BLaER1 treated with 17β-estradiol and CSF1 and Interleukin-3, amounts not matched to agents 10 nM and 100 nM (cell line): ENCODE results near the gene COL23A1.
"Not testable (repeated sequence)": the region's sequence is repeated elsewhere in the genome, so short reads cannot be mapped to it uniquely, and the experiment has no call there.

Source experiments
- H3K27ac ChIP-seq, 11 experiments: shearing (Covaris generic); formaldehyde crosslinking; 2 replicates each; pipeline ENCODE4 v1.8.1; 2022
- H3K27me3 ChIP-seq, 11 experiments: shearing (Covaris generic); formaldehyde crosslinking; 2 replicates each; pipeline ENCODE4 v1.8.1; 2022
- H3K36me3 ChIP-seq, 11 experiments: shearing (Covaris generic); formaldehyde crosslinking; 2 replicates each; pipeline ENCODE4 v1.8.1; 2022
- H3K4me1 ChIP-seq, 10 experiments: shearing (Covaris generic); formaldehyde crosslinking; 2 replicates each; pipeline ENCODE4 v1.8.1; 2022
- H3K4me2 ChIP-seq, 11 experiments: shearing (Covaris generic); formaldehyde crosslinking; 2 replicates each; pipeline ENCODE4 v1.8.1; 2022
- H3K4me3 ChIP-seq, 10 experiments: shearing (Covaris generic); formaldehyde crosslinking; 2 replicates each; pipeline ENCODE4 v1.8.1; 2022
- H3K9ac ChIP-seq, 11 experiments: shearing (Covaris generic); formaldehyde crosslinking; 2 replicates each; pipeline ENCODE4 v1.8.1; 2022
- H3K9me3 ChIP-seq, 11 experiments: shearing (Covaris generic); formaldehyde crosslinking; replicated peaks in 1 of 11; 2 replicates each; pipeline ENCODE4 v1.8.1; 2022
- H4K20me1 ChIP-seq, 11 experiments: shearing (Covaris generic); formaldehyde crosslinking; 2 replicates each; pipeline ENCODE4 v1.8.1; 2022
- Cebpa-rat ChIP-seq, 11 experiments: shearing (Covaris generic); IDR thresholded peaks; 2 replicates each; pipeline ENCODE4 v1.8.1; 2022

The COL23A1 gene

GRCh38 chr5:178245389-178245788 is 344.8 kb downstream of the COL23A1 start:
- H3K9me3 ChIP-seq = no peaks in the 10 kb centered on the region
- no peaks in the 10 kb centered on the region for H3K27me3 ChIP-seq
- H3K4me2 ChIP-seq = no peak overlapping the region
- H3K4me1 ChIP-seq = peaks cover 72 to 93% (median 87%) of the 10 kb centered on the region in 10 experiments
- no peak overlapping the region for H3K9ac ChIP-seq
- peaks cover 0 to 6% (median 0%) of the 10 kb centered on the region in 11 experiments; a peak in 1 of 22 replicates for H4K20me1 ChIP-seq
- H3K4me3 ChIP-seq = no peak overlapping the region
- TF ChIP-seq Cebpa-rat (IDR thresholded peaks at IDR 0.05) = no peak
- no peaks in the 10 kb centered on the region for H3K36me3 ChIP-seq
- no peak overlapping the region for H3K27ac ChIP-seq

GRCh38 chr5:178244576-178244975 is 345.6 kb downstream of the COL23A1 start:
- Histone ChIP-seq H3K4me1 (peaks cover 72 to 92% (median 87%) of the 10 kb centered on the region in 10 experiments), H3K9me3 (no peaks in the 10 kb centered on the region), H3K27me3 (no peaks in the 10 kb centered on the region), H3K27ac (peak overlapping the region in 1 of 11 experiments; percentile 15; a peak in 1 of 22 replicates), H3K9ac (no peak overlapping the region; a peak in 1 of 22 replicates), H3K4me3 (no peak overlapping the region), H4K20me1 (peaks cover 0 to 10% (median 0%) of the 10 kb centered on the region in 11 experiments; a peak in 1 of 22 replicates), H3K4me2 (peak overlapping the region in 8 of 11 experiments; percentile 11 to 98 (median 86); a peak in 14 of 22 replicates), H3K36me3 (no peaks in the 10 kb centered on the region)
- TF ChIP-seq Cebpa-rat (IDR thresholded peaks at IDR 0.05) = no peak

GRCh38 chr5:178242416-178242815 is 347.8 kb downstream of the COL23A1 start:
- H3K4me3 ChIP-seq = peak overlapping the region in 3 of 10 experiments; percentile 51 to 65 (median 52); a peak in 6 of 20 replicates
- TF ChIP-seq Cebpa-rat (IDR thresholded peaks at IDR 0.05) = no peak
- H3K9ac ChIP-seq = peak overlapping the region in 8 of 11 experiments; percentile 68 to 79 (median 76); a peak in 15 of 22 replicates
- H3K9me3 ChIP-seq = no peaks in the 10 kb centered on the region
- H3K36me3 ChIP-seq = no peaks in the 10 kb centered on the region
- peaks cover 0 to 10% (median 0%) of the 10 kb centered on the region in 11 experiments; a peak in 1 of 22 replicates for H4K20me1 ChIP-seq
- H3K4me1 ChIP-seq = peaks cover 72 to 91% (median 86%) of the 10 kb centered on the region in 10 experiments
- H3K27me3 ChIP-seq = no peaks in the 10 kb centered on the region
- peak overlapping the region; percentile 77 to 99 (median 97) for H3K4me2 ChIP-seq
- peak overlapping the region in 10 of 11 experiments; percentile 70 to 94 (median 82); a peak in 18 of 22 replicates for H3K27ac ChIP-seq

- Histone ChIP-seq H3K9me3 (no peaks in the 10 kb centered on the region), H3K27me3 (no peaks in the 10 kb centered on the region), H3K4me1 (peaks cover 72 to 91% (median 86%) of the 10 kb centered on the region in 10 experiments), H3K4me3 (peak overlapping the region in 7 of 10 experiments; percentile 5 to 65 (median 51); a peak in 14 of 20 replicates), H3K9ac (peak overlapping the region; percentile 66 to 79 (median 75); a peak in 20 of 22 replicates), H3K27ac (peak overlapping the region; percentile 69 to 94 (median 81); a peak in 21 of 22 replicates), H3K36me3 (no peaks in the 10 kb centered on the region), H4K20me1 (peaks cover 0 to 10% (median 0%) of the 10 kb centered on the region in 11 experiments; a peak in 1 of 22 replicates), H3K4me2 (peak overlapping the region; percentile 77 to 99 (median 97))
- no peak for TF ChIP-seq Cebpa-rat (IDR thresholded peaks at IDR 0.05)
Measured at GRCh38 chr5:178241688-178242231, 348.4 kb downstream of the COL23A1 start.

GRCh38 chr5:178241231-178241663 is 348.9 kb downstream of the COL23A1 start:
- Histone ChIP-seq H3K9ac (peak overlapping the region; percentile 66 to 79 (median 75); a peak in 20 of 22 replicates), H3K27ac (peak overlapping the region; percentile 69 to 94 (median 81); a peak in 21 of 22 replicates), H3K4me2 (peak overlapping the region; percentile 77 to 99 (median 97)), H3K4me1 (peaks cover 72 to 91% (median 86%) of the 10 kb centered on the region in 10 experiments), H3K9me3 (no peaks in the 10 kb centered on the region), H3K27me3 (no peaks in the 10 kb centered on the region), H3K36me3 (no peaks in the 10 kb centered on the region), H3K4me3 (peak overlapping the region in 7 of 10 experiments; percentile 5 to 65 (median 51); a peak in 14 of 20 replicates), H4K20me1 (peaks cover 0 to 10% (median 0%) of the 10 kb centered on the region in 11 experiments; a peak in 1 of 22 replicates)
- TF ChIP-seq Cebpa-rat (IDR thresholded peaks at IDR 0.05) = no peak

GRCh38 chr5:178240766-178241165 is 349.4 kb downstream of the COL23A1 start:
- Histone ChIP-seq H3K27me3 (no peaks in the 10 kb centered on the region), H3K36me3 (no peaks in the 10 kb centered on the region), H3K4me2 (peak overlapping the region; percentile 77 to 99 (median 97)), H3K4me1 (peaks cover 74 to 92% (median 90%) of the 10 kb centered on the region in 10 experiments), H3K9me3 (no peaks in the 10 kb centered on the region), H4K20me1 (peaks cover 0 to 10% (median 0%) of the 10 kb centered on the region in 11 experiments; a peak in 1 of 22 replicates), H3K9ac (peak overlapping the region; percentile 66 to 79 (median 75)), H3K27ac (peak overlapping the region; percentile 69 to 94 (median 81)), H3K4me3 (peak overlapping the region in 8 of 10 experiments; percentile 32 to 65 (median 50); a peak in 16 of 20 replicates)
- no peak for TF ChIP-seq Cebpa-rat (IDR thresholded peaks at IDR 0.05)

GRCh38 chr5:178240341-178240741 is 349.9 kb downstream of the COL23A1 start:
- peak overlapping the region; percentile 66 to 79 (median 75) for H3K9ac ChIP-seq
- TF ChIP-seq Cebpa-rat (IDR thresholded peaks at IDR 0.05) = no peak
- H3K4me1 ChIP-seq = peaks cover 78 to 96% (median 94%) of the 10 kb centered on the region in 10 experiments
- peaks cover 0 to 10% (median 0%) of the 10 kb centered on the region in 11 experiments; a peak in 1 of 22 replicates for H4K20me1 ChIP-seq
- peak overlapping the region in 8 of 10 experiments; percentile 32 to 65 (median 50); a peak in 16 of 20 replicates for H3K4me3 ChIP-seq
- no peaks in the 10 kb centered on the region for H3K36me3 ChIP-seq
- H3K4me2 ChIP-seq = peak overlapping the region; percentile 77 to 99 (median 97)
- H3K27ac ChIP-seq = peak overlapping the region; percentile 69 to 94 (median 81)
- H3K9me3 ChIP-seq = no peaks in the 10 kb centered on the region
- H3K27me3 ChIP-seq = no peaks in the 10 kb centered on the region

GRCh38 chr5:178239626-178240301 is 350.4 kb downstream of the COL23A1 start:
- not testable (repeated sequence) for H3K36me3 ChIP-seq, H4K20me1 ChIP-seq, H3K27me3 ChIP-seq, H3K9me3 ChIP-seq
- Histone ChIP-seq H3K4me3 (peak overlapping the region in 5 of 10 experiments; percentile 49 to 65 (median 51); a peak in 11 of 20 replicates), H3K4me2 (peak overlapping the region; percentile 77 to 99 (median 98)), H3K9ac (peak overlapping the region; percentile 66 to 79 (median 75)), H3K27ac (peak overlapping the region; percentile 69 to 94 (median 84)), H3K4me1 (peaks cover 84 to 100% (median 98%) of the 10 kb centered on the region in 10 experiments)
